ENCODE data around the gene CRYAA.
"Not testable (repeated sequence)": the region's sequence is repeated elsewhere in the genome, so short reads cannot be mapped to it uniquely, and the experiment has no call there.

Gene CRYAA

GRCh38 chr21:43176621-43177020 lies 7.8 kb downstream of the CRYAA start:
- WGBS, 2 experiments: no CpG with 5 or more reads among the region's 16 CpGs

DNA sequence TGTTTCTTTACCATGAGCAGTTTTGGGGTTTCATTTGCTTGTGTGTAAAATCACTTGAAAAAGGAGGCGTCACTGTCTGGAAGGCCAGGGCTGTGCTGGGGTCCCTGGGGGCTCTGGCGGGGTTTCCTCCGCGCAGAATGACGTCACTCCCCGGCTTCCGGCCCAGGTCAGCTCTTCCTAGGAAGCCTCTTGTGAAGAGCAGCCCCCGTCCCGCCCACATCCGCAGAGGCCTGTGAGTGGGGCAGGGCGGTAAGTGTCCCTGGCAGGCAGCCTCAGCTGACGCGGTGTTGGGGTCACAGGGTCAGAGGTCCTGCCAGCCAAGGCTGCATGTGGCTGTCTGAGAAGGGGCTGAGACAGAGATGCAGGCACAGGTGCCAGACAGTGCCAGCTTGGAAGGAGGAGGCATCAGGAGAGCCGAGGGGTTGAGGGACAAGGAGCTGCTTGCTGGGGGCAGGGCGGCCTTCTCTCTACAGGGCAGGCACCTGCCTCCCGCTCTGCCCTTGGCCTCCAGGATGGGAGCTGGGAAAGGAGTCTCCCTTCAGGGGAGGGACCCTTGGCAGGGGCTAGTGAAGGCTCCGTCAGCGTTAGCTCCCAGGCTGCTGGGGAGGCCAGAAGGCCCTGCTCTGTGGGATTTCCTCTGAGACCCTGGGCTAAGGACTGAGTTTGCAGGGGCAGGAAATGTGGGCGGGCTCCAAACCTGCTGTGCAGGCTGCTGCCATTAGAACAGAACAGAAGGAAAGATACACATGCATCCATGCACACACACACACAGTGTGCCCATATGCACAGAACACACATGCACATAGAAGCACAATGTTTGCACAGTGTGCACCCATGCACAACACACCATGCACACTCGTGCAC lies 8.5 kb downstream of the CRYAA start:
- not testable (repeated sequence) for H3K27ac ChIP-seq (ENCODE audit: insufficient read depth, low read depth, low read length, poor library complexity, severe bottlenecking); H3K4me3 ChIP-seq (ENCODE audit: insufficient read depth, low read depth, low read length); H3K27me3 ChIP-seq (ENCODE audit: control insufficient read depth, insufficient read depth, low read length, poor library complexity, severe bottlenecking); H3K36me3 ChIP-seq (ENCODE audit: control insufficient read depth, insufficient read depth, low read length); H3K9me3 ChIP-seq (ENCODE audit: control insufficient read depth, low read length); H3K4me1 ChIP-seq (ENCODE audit: control insufficient read depth, insufficient read depth, low read length)
- no CpG with 5 or more reads among the region's 20 CpGs for WGBS, 2 experiments

More at GRCh38 chr21:43176621-43177020, 7.8 kb downstream of the CRYAA start:
- not testable (repeated sequence) for H3K36me3 ChIP-seq (ENCODE audit: control insufficient read depth, insufficient read depth, low read length); H3K4me3 ChIP-seq (ENCODE audit: insufficient read depth, low read depth, low read length); H3K9me3 ChIP-seq (ENCODE audit: control insufficient read depth, low read length); H3K27me3 ChIP-seq (ENCODE audit: control insufficient read depth, insufficient read depth, low read length, poor library complexity, severe bottlenecking); H3K4me1 ChIP-seq (ENCODE audit: control insufficient read depth, insufficient read depth, low read length); H3K27ac ChIP-seq (ENCODE audit: insufficient read depth, low read depth, low read length, poor library complexity, severe bottlenecking)

DNA sequence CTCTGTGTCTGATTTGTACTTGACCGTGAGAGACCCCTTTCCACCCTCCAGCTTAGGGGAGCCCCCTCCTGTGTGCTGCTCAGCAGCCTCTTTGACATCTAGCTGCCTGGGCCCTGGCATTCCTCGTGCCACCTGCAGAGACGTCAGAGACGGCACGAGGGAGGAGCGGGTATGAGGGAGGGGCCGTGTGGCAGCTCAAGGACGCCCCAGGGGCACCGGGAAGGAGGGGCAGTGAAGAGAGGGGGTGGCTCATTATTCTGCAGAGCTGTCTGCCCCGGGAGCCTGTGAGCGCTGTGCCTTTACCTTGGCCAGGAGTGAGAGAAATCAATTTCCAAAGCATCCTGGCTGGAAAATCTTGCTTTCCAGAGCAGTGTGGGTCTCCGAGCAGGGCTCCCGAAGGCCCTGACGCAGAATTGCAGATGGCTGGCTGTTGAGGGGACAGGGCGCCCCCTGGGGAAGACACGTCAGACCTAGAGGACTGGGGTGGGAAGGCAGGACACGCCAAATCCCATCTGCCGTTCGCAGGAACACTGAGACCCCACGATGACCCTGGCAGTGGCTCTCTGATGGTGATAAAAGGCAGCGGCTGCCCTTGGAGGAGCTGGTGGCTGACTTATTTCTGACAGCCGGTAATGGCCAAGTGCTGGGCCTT lies 9.5 kb downstream of the CRYAA start:
- not testable (repeated sequence) for H3K36me3 ChIP-seq (ENCODE audit: control insufficient read depth, insufficient read depth, low read length); H3K4me1 ChIP-seq (ENCODE audit: control insufficient read depth, insufficient read depth, low read length); H3K27ac ChIP-seq (ENCODE audit: insufficient read depth, low read depth, low read length, poor library complexity, severe bottlenecking); H3K9me3 ChIP-seq (ENCODE audit: control insufficient read depth, low read length); H3K4me3 ChIP-seq (ENCODE audit: insufficient read depth, low read depth, low read length); H3K27me3 ChIP-seq (ENCODE audit: control insufficient read depth, insufficient read depth, low read length, poor library complexity, severe bottlenecking)
- no CpG with 5 or more reads among the region's 22 CpGs for WGBS, 2 experiments

DNA sequence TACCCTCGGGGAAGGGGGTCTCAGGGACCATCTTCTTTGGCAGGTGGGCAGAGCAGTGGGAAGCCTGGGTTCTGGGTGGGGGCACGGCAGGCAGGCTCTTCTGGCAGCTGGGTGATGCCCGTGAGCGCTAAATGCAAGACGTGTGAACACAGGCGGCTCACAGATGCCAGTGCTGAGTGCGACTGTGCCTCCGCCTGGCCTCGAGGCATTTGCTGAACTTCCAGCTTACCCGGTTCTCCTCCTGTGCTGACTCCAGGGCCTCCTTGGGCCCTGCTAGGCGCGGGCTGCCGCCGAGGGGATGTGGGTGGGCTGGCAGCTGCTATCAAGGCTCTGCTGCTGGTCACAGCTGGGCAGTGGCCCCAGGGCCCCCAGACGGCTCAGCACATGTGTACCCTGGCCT lies 12.2 kb downstream of the CRYAA start:
- H3K36me3 ChIP-seq (ENCODE audit: control insufficient read depth, insufficient read depth, low read length); H3K27me3 ChIP-seq (ENCODE audit: control insufficient read depth, insufficient read depth, low read length, poor library complexity, severe bottlenecking); H3K4me3 ChIP-seq (ENCODE audit: insufficient read depth, low read depth, low read length); H3K9me3 ChIP-seq (ENCODE audit: control insufficient read depth, low read length); H3K27ac ChIP-seq (ENCODE audit: insufficient read depth, low read depth, low read length, poor library complexity, severe bottlenecking); H3K4me1 ChIP-seq (ENCODE audit: control insufficient read depth, insufficient read depth, low read length): not testable (repeated sequence)
- no CpG with 5 or more reads among the region's 15 CpGs for WGBS, 2 experiments

DNA sequence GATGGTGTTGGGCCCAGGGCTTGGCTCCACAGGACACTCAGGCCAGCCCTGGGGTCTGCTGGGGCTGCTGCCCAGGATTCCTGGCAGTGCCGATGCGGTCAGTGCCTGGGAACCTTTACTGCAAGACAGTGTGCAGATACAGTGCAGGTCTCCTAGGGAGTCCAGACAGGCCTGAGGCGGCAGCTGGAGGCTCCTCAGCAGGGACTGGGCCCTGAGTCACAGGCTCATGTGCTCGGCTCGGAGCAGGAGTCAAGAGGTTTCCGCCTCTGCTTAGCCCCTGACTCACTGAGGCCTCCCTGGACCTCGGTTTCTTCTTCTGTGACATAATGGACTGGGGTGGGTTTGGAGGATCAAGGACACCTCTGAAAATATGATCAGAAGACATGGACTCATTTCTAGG lies 18.5 kb downstream of the CRYAA start:
- H3K27me3 ChIP-seq (ENCODE audit: control insufficient read depth, insufficient read depth, low read length, poor library complexity, severe bottlenecking); H3K27ac ChIP-seq (ENCODE audit: insufficient read depth, low read depth, low read length, poor library complexity, severe bottlenecking): not testable (repeated sequence)
- no CpG with 5 or more reads among the region's 7 CpGs for WGBS, 2 experiments

DNA sequence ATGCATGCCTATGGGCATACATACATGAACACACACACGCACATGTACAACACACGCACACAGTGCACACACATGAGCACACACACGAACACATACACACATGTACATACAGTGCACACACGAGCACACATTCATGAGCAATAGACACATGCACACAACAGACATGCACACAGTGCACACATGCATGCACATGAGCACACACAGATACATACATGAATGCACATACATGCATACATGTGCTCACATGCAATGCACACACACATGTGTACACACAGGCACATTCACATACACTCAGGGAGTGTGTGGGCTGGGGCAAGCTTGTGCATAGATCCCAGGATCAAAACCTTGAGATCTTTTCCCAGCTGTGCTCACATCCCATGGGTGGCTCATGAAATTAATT lies 18.9 kb downstream of the CRYAA start:
- Histone ChIP-seq H3K4me1 (ENCODE audit: control insufficient read depth, insufficient read depth, low read length) (no peaks in the 10 kb centered on the region), H3K36me3 (ENCODE audit: control insufficient read depth, insufficient read depth, low read length) (no peaks in the 10 kb centered on the region), H3K27ac (ENCODE audit: insufficient read depth, low read depth, low read length, poor library complexity, severe bottlenecking) (no peak overlapping the region), H3K27me3 (ENCODE audit: control insufficient read depth, insufficient read depth, low read length, poor library complexity, severe bottlenecking) (no peaks in the 10 kb centered on the region), H3K4me3 (ENCODE audit: insufficient read depth, low read depth, low read length) (no peak overlapping the region), H3K9me3 (ENCODE audit: control insufficient read depth, low read length) (no peaks in the 10 kb centered on the region)
- 90% methylated on average over 4 of the region's 4 CpGs for WGBS, 2 experiments

More for the DNA sequence above, 18.5 kb downstream of the CRYAA start:
- not testable (repeated sequence) for H3K4me1 ChIP-seq (ENCODE audit: control insufficient read depth, insufficient read depth, low read length); H3K9me3 ChIP-seq (ENCODE audit: control insufficient read depth, low read length); H3K36me3 ChIP-seq (ENCODE audit: control insufficient read depth, insufficient read depth, low read length); H3K4me3 ChIP-seq (ENCODE audit: insufficient read depth, low read depth, low read length)

DNA sequence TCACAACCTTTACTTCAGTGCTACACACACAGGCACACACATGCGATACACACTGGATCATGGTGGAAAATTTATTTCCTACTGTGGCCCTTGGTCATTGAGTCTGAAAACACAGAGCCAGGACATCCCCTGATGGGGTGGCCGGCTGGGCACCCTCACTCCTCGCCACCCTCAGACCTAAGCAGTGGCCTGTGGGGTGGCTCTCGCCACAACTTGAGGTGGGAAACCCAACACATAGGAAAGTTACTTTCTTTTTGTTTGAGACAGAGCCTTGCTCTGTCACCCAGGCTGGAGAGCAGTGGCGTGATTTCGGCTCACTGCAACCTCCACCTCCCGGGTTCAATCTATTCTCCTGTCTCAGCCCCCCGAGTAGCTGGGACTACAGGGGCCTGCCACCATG lies 19.4 kb downstream of the CRYAA start:
- H3K27ac ChIP-seq (ENCODE audit: insufficient read depth, low read depth, low read length, poor library complexity, severe bottlenecking): no peak overlapping the region
- no peak overlapping the region for H3K4me3 ChIP-seq (ENCODE audit: insufficient read depth, low read depth, low read length)

GRCh38 chr21:43188592-43189210 lies 19.9 kb downstream of the CRYAA start:
- no peak overlapping the region for H3K4me3 ChIP-seq (ENCODE audit: insufficient read depth, low read depth, low read length)
- H3K27me3 ChIP-seq (ENCODE audit: control insufficient read depth, insufficient read depth, low read length, poor library complexity, severe bottlenecking): no peaks in the 10 kb centered on the region
- 86 to 90% methylated on average over 15 of the region's 15 CpGs for WGBS, 2 experiments
- H3K36me3 ChIP-seq (ENCODE audit: control insufficient read depth, insufficient read depth, low read length): no peaks in the 10 kb centered on the region
- no peak overlapping the region for H3K27ac ChIP-seq (ENCODE audit: insufficient read depth, low read depth, low read length, poor library complexity, severe bottlenecking)
- H3K9me3 ChIP-seq (ENCODE audit: control insufficient read depth, low read length): no peaks in the 10 kb centered on the region
- no peaks in the 10 kb centered on the region for H3K4me1 ChIP-seq (ENCODE audit: control insufficient read depth, insufficient read depth, low read length)

More for the DNA sequence above, 19.4 kb downstream of the CRYAA start:
- no peaks in the 10 kb centered on the region for H3K36me3 ChIP-seq (ENCODE audit: control insufficient read depth, insufficient read depth, low read length)
- H3K9me3 ChIP-seq (ENCODE audit: control insufficient read depth, low read length): no peaks in the 10 kb centered on the region
- H3K27me3 ChIP-seq (ENCODE audit: control insufficient read depth, insufficient read depth, low read length, poor library complexity, severe bottlenecking): no peaks in the 10 kb centered on the region
- WGBS, 2 experiments: 93% methylated on average over 8 of the region's 8 CpGs
- no peaks in the 10 kb centered on the region for H3K4me1 ChIP-seq (ENCODE audit: control insufficient read depth, insufficient read depth, low read length)

GRCh38 chr21:43189936-43190335 lies 21.1 kb downstream of the CRYAA start:
- Histone ChIP-seq H3K27me3 (ENCODE audit: control insufficient read depth, insufficient read depth, low read length, poor library complexity, severe bottlenecking) (no peaks in the 10 kb centered on the region), H3K36me3 (ENCODE audit: control insufficient read depth, insufficient read depth, low read length) (no peaks in the 10 kb centered on the region), H3K27ac (ENCODE audit: insufficient read depth, low read depth, low read length, poor library complexity, severe bottlenecking) (no peak overlapping the region), H3K4me3 (ENCODE audit: insufficient read depth, low read depth, low read length) (no peak overlapping the region), H3K9me3 (ENCODE audit: control insufficient read depth, low read length) (no peaks in the 10 kb centered on the region), H3K4me1 (ENCODE audit: control insufficient read depth, insufficient read depth, low read length) (no peaks in the 10 kb centered on the region)
- 91 to 95% methylated on average over 6 of the region's 6 CpGs for WGBS, 2 experiments

DNA sequence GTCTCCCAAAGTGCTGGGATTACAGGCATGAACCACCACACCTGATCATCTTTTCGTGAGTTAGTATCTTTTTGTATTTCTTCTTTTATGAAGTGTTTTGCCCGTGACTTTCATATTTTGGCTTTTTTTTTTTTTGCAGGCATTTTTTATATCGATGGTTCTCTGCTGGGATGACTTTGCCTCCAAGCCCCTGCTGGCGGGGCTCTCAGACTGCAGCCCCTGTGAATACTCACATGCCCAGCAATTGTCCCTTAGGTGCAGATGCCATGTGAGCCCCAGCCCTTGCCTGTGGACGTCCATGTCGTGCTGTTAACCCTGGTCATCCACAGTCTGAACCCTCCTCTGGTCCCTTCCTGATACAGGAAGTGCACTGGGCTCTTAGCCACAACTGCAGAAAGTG lies 21.7 kb downstream of the CRYAA start:
- H3K36me3 ChIP-seq (ENCODE audit: control insufficient read depth, insufficient read depth, low read length): no peaks in the 10 kb centered on the region
- H3K4me1 ChIP-seq (ENCODE audit: control insufficient read depth, insufficient read depth, low read length): no peaks in the 10 kb centered on the region
- no peak overlapping the region for H3K4me3 ChIP-seq (ENCODE audit: insufficient read depth, low read depth, low read length)
- H3K27me3 ChIP-seq (ENCODE audit: control insufficient read depth, insufficient read depth, low read length, poor library complexity, severe bottlenecking): no peaks in the 10 kb centered on the region
- 85 to 91% methylated on average over 6 of the region's 6 CpGs for WGBS, 2 experiments
- H3K9me3 ChIP-seq (ENCODE audit: control insufficient read depth, low read length): no peaks in the 10 kb centered on the region
- no peak overlapping the region for H3K27ac ChIP-seq (ENCODE audit: insufficient read depth, low read depth, low read length, poor library complexity, severe bottlenecking)
